Measurements from ENCODE around the gene PHF13. TPM values are rescaled to one million over a fixed set of nuclear protein-coding genes. Genes with fewer than 3 reads are reported as not detected.

Gene PHF13
- total and polyA plus RNA-seq, 9 of the 15 experiments (the other 6 are each of a cell fraction or from before 2014, with no cell fraction given), result 1.8 to 36.1 (median 11.7) TPM

GRCh38 chr1:6602669-6603237 lies 10.8 kb upstream of the PHF13 start, which contains the start of gene KLHL21 (continued):
- TF ChIP-seq ZZZ3 (IDR thresholded peaks at IDR 0.05) (no peak), ZBTB26 (CRISPR knock-in tag; IDR thresholded peaks at IDR 0.05) (no peak), DPF2 (IDR thresholded peaks at IDR 0.05) (no peak), NR4A1 (CRISPR knock-in tag; IDR thresholded peaks at IDR 0.05) (no peak; the same call in 1 of the 2 replicates), NR4A1 (tag; IDR thresholded peaks at IDR 0.05) (no peak; the same call in 1 of the 2 replicates), CEBPZ (IDR thresholded peaks at IDR 0.05; ENCODE audit: borderline replicate concordance, low read depth, low read length) (no peak), ZBTB1 (CRISPR knock-in tag; IDR thresholded peaks at IDR 0.05; ENCODE audit: borderline replicate concordance, low read depth) (no peak; the same call in 1 of the 2 replicates), ZNF3 (CRISPR knock-in tag; IDR thresholded peaks at IDR 0.05) (no peak), ZNF407 (IDR thresholded peaks at IDR 0.05; ENCODE audit: low read depth) (no peak), ILK (tag; IDR thresholded peaks at IDR 0.05; ENCODE audit: borderline replicate concordance, low read depth) (no peak), KHSRP (IDR thresholded peaks at IDR 0.05) (no peak), HNRNPUL1 (IDR thresholded peaks at IDR 0.05; ENCODE audit: low read length) (no peak), ZNF436 (CRISPR knock-in tag; IDR thresholded peaks at IDR 0.05) (no peak), KAT8 (IDR thresholded peaks at IDR 0.05; ENCODE audit: low read depth) (no peak), SMARCA4 (IDR thresholded peaks at IDR 0.05) (no peak), ZNF124 (CRISPR knock-in tag; IDR thresholded peaks at IDR 0.05) (no peak; the same call in none of the 2 replicates), RBM17 (IDR thresholded peaks at IDR 0.05; ENCODE audit: borderline replicate concordance, low read depth, low read length) (no peak), TAL1 (IDR thresholded peaks at IDR 0.05) (no peak)

Measured in K562 (cell line).